Cerebellar cortex (tissue), 1 donor: ENCODE measurements around the gene MMP1.

Source experiments
- DNase-seq: peaks from one replicate; pipeline ENCODE4 v3.0.0-alpha.2; 2015; ENCODE audit warnings: low spot score

MMP1 gene

DNA sequence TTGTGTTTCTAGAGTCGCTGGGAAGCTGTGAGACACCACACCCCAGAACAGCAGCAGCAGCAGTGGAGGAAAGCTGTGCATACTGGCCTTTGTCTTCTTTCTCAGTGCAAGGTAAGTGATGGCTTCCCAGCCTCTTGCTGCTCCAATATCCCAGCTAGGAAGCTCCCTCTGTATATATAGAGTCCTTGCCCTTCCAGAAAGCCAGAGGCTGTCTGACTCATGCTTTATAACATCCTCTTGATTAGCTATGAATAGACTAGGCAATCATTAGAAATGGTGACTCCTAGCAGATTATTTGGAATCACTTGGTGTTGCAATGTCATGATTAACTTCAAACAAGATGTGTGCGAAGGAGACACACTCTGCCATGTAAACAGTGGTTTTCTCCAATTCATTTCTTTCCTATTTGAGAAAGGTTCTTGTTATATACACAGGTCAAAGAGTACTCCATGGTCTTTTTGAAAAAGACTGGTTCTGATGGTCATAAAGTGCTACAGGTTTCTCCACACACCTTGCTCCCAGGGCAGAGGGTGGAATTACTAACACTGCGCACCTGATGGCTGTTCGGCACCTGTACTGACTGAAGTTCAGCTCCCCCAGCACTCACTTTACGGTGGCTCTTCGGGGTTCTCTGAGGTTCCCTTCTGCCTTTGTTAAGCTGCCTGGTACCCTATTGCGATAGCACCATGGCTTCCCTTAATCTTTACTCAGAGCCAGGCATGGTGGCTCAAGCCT is at the start of gene MMP1:
MMP1 (minus strand) TSS at position 149 of the 735 bp plus-strand sequence; CDS start at position 81, 68 bp downstream.
- no peak for DNase-seq

DNA sequence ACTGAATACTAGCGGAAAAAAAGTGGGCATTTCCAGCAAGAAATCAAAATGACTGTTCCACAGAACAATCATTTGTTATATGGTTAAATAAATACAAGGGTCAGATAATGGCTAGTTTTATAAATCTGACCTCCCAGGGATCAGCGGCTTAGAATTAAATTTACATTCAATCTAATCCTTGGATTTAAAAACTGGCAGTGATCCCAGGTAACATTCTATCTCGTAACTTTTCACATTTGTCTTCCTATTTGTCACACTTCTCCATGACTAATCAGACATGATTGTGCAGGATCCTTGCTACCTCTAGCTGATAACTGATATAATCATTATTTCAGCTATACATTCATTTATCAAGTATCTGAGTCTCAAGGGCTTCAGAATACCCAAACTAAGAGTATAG is 48.3 kb upstream of the MMP1 start:
- no peak for DNase-seq

DNA sequence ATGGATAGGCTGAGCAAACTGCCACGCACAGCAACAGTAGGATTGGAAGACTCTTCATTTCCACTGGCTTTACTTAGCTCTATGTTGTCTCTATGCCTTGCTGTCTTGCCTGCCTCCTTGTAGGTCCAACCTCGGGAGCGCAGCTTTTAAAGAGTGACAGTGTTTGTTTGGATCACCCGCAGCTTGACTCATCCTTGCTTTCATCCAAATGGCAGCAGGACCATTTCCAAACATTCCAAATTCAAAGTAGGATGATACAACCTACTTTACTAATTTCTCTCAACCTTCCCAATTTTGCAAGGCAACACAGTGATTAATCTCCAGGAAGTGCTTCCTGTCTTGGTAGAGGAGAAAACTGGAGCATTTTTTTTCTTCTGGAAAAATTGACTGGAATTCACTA is 45.5 kb upstream of the MMP1 start, which contains the start of gene MMP3:
MMP3 (minus strand) TSS at position 121 of the 400 bp plus-strand sequence; CDS start at position 58, 63 bp downstream.
- DNase-seq = no peak

DNA sequence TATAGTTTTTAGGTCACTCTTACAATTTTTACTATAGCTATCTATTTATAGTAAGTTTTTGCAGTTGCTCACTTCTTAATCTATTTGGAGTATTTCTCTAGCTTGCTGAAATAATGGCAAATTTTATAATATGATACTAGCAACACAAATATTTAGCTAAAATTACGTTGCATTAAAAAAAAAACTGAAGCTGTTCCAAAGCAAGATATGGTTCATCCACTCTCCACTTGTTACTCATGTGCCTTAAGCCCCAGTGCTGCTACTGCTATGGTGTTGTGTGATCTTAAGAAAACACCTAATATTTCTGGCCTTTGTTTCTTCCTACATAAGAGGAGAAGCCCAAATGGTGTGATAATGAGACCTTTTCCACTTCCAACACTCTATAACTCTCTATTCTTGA is 45.0 kb upstream of the MMP1 start:
- DNase-seq = no peak

DNA sequence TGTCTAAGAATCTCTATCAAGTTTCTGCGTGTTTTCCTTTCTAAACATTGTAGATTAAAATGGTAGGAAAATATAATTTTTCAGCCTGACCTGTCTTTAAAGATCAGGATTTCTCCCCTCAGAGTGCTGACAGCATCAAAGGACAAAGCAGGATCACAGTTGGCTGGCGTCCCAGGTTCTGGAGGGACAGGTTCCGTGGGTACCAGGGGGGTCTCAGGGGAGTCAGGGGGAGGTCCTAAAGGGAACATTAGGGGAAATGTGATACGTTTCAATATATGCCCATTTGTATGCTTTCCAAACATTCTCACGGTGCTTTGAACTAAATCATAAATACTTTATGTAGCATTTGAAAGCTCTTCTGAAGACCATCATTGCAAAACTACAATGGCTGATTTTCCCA is 42.1 kb upstream of the MMP1 start:
- no peak for DNase-seq

DNA sequence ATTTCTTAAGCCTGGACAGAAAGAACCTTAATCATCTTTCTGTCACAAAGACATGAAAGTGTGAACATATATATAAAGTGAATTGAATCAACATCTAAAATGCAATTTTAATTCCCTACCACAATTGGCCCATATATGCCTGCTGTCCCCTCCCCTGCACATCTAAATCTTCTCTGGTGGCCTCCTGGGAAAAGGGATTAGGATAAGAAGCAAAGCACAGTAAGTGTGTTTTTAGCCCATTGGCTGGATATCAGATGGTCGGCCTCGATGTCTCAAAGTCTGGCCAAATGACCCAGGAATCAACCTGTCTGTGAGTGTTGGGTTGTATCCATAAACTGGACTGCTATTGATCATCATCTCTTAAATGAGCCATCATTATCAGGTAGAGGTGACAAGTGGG is 39.7 kb upstream of the MMP1 start:
- no peak for DNase-seq

DNA sequence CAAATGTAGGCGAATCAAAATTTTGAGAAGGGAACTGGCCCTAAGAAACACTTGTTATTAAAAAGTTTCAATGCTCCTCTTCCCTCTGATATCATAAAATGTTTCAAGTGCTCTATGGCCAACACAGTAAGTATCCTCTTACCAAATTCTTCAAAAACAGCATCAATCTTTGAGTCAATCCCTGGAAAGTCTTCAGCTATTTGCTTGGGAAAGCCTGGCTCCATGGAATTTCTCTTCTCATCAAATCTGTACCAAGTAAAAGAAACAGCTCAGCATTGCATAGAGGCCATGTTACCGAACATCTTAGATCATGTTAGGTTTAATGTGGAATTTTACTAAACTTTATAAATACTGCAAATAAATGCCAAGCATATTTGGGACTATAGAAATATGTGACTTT is 39.2 kb upstream of the MMP1 start:
- DNase-seq = no peak

DNA sequence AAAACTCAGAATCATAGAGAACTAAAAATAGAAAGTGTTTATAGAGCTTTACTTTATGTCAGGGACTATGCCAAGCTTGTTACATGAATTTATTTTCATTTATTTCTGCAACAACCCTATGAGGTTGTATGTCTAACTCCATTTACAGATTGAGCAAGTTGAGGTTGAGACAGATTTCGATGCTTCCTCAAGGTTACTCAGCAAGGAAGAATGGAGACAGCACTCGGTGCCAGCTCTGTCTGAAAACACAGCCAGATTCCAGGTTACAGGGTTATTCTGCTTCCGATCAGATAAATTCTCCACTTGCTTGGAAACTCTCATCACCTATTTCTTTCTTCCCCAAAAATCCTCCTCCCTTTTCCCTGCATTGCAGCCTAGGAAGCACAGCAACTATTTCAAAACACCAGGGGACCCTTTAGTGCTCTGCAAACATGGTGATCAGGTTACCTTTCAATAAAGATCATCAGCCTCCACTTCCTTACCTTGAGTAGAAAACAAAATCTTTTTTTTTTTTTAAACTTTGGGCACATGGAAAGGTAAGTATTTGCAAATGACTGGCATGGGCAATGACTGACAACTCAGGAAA is 38.4 kb upstream of the MMP1 start:
- no peak for DNase-seq

DNA sequence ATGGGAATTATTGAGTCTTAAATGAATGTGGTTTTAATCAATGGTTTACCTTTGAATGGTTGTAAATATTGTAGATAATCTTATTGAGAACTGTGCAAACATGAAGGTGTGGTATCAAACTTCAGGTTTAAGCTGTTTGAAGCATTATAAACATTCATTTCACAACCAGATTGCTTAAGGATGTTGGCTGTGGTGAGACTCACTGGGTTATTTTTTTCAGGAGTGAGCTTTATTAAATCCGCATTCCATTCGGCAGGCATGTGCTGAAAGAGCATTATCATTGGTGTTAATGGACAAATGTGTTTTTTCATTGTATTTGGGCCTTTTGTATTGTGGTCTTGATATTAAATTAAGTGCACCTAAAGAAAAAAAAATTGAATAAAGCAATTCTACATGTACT is 35.8 kb upstream of the MMP1 start:
- DNase-seq = no peak

DNA sequence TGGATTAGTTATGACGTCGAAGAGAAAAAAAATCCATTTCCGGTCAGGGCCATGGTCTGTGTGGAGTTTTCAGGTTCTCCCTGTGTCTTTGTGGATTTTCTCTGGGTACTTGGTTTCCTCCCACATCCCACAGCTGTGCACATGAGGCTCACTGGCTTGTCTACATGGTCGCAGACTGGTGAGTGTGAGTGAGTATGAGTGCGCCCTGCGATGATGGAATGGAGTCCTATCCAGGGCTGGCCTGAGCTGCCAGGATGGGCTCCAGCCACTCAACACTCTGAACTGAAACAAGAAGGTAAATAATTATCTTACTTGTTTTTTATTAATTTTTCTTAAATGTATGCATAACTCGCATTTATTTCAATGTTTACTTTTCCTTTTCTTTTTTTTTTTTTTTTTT is 34.7 kb upstream of the MMP1 start:
- DNase-seq = no peak

DNA sequence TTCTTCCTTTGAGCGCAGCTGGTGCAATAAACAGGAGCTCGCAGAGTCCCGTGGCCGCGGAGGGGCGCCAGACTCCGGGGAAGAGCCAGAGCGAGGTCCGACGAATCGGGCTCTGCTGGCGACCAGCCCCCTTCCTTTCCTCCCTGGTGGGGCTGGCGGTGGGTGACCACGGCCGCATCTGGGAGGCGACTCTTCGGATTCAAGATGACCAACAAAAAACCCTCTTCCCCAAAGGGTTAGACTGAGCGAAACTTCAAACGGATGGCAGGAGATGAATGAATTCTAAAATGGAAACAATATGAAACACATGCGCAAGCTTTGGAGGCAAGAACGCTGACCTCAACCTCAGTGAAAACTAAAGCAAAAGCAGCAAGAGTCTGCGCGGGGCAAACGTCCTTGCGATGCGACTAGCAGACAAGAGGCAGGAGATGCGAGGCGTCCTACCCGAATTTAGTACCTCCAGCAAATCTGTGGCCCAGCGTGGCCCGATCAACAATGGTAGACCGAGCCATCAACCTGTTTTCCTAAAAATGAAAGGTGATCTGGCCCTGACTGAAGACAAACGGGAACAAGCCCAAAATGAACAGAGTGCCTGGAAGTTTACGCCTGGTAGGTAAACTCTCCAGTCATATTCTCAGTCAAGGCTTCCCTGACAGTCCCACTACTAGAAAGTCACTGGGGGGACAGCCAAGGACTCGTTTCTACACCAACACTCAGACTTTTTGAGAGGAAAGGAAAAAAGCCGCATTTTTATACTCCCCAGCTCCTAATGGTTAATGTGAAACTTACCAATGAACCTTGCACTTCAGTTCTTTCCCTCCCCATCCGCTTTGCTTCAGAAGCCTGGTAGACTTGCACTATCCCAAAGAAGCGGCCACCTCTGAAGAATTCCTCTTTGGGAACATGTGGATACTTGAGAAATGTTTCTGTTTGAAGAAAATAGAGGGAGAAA is 33.8 kb upstream of the MMP1 start:
- DNase-seq = no peak

DNA sequence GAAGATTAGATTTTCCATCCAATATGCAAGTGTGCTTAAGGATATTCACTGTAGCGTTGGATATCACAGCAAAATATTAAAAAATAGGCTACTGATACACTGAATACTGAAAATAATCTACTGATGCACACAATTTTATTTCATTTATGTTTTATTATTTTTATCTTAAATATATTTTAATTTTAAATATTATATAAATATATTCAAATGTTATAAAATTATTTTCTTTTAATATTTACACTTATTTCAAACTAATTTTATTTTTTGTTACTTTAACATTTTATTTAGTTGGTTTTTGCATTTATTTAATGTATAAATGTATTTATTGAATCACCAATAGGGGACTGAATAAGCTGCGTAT is 33.1 kb upstream of the MMP1 start:
- no peak for DNase-seq

DNA sequence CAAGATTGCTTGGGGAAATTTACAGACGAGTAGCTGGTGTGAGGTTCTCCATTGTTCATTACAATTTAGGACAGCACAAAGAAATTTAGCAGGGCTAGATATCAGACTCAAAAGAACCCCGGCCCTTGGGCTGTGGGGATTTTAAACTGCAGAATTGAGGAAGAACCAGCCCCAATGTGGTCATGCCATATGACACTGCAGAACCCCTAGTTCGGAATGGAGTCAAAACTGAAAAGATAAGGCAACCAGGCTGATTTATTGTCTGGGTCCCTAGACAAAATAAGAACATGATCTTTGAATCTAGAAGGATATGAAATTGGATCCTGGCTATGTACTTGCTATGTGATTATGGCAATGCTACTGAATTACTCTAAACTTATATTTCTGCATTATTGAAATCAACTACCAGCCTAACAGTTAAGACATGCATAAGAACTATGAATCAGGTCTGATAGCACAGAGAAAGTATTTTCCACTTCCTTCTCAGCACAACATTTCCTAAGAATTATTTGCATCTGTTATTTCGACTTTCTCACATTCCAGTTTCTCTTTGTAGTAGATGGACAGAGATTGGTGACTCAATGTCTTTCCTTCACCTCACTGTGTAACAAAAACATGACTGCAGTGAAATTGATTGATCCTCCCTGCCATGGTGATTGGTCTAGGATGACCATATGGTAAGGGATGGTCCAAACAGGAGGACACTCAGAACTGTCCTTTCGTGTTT is 32.2 kb upstream of the MMP1 start:
- DNase-seq = no peak

DNA sequence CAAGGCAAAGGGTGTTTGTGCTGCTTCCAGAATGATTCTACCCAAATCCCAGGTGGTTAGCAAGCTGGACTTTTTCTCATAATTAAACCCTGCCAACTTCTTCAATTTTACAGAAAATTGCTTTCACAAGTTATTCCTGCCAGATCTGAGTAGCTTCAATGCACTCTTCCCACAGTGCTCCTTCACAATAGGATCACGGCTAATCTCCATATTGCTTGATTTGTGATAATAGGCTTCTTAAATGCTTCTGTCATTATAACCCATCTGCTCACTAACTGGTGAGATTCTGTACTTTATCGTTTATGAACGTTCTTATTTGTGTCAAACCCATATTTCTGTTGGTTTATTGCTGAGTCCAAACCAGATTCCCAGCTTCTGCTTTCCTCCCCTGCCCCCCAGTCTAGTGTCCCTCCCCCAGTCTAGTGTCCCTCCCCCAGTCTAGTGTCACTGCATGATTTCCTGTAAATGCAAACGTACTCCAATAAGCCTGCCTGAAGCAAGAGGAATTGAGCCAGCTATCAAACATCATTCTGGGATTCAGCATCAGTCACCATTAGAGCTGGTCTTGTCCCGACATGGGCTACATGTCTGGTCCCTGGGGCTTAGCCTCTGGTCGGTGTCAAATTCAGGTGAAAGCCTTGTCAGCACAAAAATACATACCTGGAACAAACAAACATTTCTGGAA is 31.5 kb upstream of the MMP1 start:
- DNase-seq = no peak

DNA sequence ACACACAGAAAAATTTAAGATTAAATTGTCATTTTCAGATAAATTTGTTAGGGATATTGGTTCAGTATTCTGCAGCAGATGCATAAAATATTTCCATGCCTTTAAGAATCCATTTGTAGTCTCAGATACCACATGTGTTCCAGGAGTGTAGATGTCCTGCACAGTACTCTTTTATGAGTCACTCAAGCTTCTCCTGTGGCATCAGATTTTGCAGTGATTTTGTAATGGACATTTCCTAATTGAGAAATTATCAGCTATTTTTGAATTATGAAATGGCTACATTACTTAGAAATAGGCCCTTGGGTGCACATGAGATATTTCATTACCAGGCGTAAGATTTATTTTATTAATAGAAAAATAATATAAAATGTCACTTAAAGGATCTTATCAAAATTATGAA is 26.6 kb upstream of the MMP1 start:
- DNase-seq = no peak

DNA sequence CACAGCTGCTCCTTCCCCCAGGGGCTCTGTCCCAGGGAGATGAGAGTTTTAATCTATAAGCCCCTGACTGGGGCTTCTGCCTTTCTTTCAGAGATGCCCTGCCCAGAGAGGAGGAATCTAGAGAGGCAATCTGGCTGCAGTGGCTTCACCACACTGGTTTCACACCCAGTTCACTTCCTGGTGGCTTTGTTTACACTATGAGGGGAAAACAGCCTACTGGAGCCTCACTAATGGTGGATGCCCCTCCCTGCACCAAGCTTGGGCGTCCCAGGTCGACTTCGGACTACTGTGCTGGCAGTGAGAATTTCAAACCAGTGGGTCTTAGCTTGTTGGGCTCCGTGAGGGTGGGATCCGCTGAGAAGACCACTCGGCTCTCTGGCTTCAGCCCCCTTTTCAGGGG is 21.5 kb upstream of the MMP1 start:
- DNase-seq = no peak

DNA sequence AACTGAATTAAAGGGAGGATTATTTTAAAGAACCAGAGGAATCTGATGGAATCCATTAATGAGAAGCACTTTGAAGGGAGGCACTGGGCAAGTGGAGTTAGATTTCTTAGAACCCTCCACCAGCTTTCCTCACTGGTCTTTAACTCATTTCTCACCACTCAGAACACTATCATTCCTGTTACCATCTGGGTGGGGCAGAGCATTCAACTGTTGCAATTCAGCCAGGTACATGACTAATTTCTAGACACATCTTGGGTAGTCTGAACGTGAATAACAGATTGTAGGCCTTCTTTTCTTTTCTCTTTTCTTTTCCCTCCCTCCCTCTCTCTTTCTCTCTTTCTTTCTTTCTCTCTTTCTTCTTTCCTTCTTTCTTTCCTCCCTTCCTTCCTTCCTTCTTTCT is 15.5 kb upstream of the MMP1 start:
- no peak for DNase-seq

DNA sequence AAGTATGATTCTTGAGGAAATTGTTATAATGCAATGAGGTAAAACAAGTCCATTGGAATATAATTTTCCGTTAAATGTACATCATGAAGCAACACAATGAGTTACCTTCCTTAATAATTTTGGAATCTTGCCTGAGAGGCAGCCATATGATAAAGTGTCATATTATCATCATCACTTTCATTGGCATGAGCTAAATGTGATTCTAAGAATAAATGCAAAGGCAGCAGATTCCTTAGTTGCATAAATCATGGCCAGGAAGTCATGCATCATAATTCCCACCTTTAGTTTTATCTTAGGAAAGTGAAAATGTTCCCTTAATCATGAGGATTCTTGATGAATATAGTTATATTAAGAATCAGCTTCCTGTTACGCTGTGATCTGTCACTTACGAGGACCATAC is 14.2 kb upstream of the MMP1 start:
- DNase-seq = no peak

DNA sequence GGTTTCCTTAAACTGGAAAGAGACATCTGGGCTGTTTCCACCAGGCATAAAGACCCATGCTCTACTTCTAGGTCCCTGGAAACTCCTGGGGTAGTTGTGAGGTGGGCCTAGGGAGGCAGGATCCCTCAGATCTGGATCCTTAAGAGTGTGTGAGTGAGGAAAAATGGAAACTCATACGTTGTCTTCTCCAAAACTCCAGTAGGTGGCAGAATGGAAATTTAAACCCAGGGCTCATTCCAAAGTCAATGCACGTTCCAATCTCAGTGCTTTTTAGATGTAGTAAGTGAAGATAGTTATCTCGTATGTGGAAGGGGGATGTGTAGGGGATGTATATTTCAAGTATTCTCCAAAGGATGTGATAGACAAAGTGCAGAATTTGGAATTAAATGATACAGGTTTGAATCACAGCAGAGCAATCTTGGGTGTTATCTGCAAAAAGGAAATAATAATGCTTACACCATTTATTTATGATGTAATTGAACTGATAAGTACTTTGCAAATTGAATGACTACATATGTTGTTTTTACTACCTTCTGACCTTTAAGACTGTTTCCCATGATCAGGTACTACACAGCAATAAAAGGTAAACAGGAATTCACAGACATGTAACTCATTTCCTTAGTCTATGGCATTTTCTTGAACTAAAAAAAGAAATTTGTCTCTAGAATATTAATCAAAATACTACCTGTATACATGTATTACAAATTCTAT is 13.1 kb upstream of the MMP1 start:
- DNase-seq = peak; percentile 11

DNA sequence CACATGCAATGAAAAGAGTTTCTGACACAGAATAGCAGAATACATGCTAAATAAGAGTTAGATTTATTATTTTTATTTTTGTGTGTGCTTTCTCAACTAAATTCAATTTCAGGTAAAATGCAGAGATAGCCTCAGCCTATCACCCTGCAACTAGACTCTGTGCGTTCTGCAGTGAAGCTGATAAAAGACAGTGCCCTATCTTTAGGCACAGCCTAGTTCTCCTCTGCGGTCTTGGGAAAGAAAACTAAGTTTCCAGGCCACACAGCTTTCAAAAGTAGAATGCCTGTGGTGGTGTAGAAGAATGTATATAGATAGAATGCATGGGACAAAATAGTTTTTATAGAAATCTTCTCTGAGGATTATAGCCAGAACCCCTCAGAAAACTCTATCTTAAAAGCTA is 12.0 kb upstream of the MMP1 start:
- no peak for DNase-seq

DNA sequence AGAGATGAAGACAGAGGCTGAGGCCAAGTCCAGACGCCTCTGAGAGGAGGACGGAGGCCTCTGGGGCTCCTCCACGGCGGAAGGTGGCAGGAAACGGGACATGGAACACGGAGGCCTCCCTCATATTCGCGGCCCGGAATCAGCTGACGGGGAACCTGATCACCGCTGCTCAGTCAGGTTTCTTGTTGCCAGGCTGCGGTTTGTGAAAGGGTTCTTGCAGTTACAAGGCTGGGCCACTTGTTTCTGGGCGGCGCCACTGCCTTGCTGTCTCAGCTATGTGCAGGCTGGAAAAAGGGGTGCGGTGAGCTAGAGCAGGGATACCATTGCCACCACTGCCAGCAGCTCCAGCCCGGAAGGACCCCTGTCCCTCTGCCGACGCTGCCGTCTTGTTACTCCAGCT is 10.0 kb upstream of the MMP1 start:
- no peak for DNase-seq
